ENCODE results near the gene DACH1.
"Not testable (repeated sequence)": the region's sequence is repeated elsewhere in the genome, so short reads cannot be mapped to it uniquely, and the experiment has no call there.

DACH1 gene

DNA sequence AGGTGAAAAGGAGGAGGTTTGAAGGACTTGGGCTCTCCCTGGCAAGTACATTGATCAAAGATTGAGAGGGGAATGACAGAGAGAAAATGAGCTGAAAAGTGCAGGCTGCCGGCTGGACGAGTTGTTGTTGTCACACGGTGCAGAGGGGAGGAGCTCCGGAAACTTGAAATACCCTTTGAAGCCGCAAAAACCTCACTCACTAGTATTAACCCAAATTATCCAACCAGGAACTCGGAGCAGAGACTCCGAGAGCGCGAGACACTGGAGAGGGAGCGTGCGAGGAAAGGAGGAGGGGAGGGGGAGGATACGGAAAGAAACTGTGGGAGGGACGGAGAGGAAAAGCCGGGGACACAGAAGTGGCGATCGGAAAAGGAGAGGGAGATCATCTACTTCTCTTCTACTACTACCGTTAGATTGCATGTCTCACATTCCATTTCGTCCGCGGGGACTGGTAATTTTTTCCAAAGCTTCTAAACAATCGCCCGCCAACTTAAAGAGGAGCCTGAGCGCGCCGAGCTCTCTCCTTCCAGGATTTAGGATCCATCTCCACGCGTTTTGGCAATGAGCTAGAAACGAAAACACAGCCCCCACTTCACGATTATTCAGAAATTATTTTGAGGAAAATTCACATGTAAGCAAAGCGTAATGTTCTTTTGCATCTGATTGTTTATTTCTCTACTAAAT is at the start of gene DACH1:
Gene DACH1 (minus strand): TSS at position 74 of the 684 bp plus-strand sequence.
- no peak for DNase-seq

DNA sequence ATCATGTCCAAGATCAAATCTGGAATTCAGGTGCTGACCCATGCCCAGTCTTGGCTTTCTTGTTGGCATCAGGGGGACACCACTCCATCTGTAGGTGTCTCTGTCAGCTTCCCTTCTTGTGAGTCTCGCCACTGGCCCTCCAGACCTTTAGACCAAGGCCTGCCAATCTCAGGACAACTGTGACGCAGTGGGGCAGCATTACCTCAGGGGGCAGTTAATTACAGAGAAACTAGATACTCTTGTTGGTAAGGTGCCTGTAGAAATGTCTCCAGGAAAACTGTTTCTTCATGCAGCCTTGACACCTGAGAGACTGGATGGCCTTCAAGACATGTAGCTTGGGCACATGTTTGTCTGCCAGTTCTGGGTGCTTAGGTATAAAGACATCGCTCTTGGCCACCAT is 46.7 kb upstream of the DACH1 start:
- no peak for DNase-seq

DNA sequence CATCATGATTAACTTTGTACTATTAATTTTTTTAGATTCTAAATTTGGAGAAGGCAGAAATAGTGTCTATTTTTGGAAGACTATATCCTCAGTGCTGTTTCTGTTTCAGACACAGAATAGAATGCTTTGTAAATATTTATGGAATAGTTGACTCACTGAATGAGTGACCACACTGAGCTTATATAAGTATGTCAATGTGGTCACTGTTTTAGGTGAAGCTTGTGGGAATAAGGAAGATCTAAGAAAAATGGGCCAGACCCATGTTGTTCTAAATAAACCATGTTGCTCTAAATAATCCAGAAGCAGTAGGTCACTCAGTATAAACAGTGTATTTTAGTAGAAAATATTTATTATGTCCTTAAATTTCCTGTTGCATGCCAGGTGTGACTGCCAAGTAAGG is 45.5 kb upstream of the DACH1 start:
- DNase-seq = no peak

DNA sequence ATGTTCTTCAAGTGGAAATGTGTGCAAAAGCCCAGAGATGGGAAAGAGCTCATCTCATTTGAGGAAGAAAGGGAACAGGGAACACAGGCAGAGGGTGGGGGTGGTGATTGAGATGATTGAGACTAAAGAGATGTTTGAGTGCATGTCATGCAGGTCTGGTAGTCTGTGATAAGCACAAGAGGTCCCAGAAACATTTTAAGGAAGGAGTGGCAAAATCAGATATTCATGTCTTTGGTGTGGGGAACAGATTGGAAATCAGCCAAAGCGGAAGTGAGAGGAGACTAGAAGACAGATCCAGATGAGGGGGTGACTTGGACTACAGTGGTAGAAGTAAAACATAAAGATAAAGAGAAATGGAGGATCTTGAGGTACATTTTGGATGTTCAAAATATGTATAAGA is 39.4 kb upstream of the DACH1 start:
- no peak for DNase-seq

DNA sequence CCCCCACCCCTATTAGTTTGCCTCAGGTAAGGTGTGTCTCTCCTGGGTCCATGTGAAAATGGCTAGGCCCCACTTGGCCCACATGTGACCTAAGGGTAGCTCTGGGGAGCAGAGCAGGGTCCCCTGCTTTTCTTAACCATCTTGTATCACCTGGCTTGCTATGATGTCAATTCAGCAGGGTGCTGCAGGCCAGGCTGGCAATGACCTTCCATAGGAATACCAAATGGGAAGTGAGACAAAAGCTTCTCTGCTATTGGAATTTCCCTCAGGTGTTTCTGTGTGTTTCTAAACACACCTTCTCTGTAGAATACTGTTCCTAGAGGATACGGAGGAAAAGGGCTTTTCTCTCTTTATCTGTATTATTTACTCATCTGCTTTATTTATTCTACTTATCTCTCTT is 35.7 kb upstream of the DACH1 start:
- no peak for DNase-seq

DNA sequence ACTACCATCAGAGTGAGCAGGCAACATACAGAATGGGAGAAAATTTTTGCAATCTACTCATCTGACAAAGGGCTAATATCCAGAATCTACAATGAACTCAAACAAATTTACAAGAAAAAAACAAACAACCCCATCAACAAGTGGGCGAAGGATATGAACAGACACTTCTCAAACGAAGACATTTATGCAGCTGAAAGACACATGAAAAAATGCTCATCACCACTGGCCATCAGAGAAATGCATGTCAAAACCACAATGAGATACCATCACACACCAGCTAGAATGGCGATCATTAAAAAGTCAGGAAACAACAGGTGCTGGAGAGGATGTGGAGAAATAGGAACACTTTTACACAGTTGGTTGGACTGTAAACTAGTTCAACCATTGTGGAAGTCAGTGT is 26.5 kb upstream of the DACH1 start:
- DNase-seq = not testable (repeated sequence)

DNA sequence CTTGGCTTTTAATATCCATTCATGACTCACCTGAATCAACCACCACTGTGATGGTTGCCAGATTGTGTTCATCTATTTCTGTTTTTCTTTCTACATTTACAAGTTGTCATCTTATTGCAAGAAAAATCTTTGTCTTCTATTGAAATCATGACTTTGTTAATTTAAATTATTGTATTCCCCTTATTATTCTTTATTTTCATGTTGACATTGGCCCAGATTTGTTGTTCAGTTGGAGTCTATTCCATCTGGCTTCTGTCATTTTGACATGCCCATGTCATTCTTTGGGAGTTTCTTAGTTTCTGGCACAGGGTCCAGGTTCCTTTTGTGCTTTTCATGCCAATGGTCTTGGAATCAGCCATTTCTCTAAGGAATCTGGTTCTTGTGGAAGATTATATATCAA is 19.9 kb upstream of the DACH1 start:
- DNase-seq = no peak

DNA sequence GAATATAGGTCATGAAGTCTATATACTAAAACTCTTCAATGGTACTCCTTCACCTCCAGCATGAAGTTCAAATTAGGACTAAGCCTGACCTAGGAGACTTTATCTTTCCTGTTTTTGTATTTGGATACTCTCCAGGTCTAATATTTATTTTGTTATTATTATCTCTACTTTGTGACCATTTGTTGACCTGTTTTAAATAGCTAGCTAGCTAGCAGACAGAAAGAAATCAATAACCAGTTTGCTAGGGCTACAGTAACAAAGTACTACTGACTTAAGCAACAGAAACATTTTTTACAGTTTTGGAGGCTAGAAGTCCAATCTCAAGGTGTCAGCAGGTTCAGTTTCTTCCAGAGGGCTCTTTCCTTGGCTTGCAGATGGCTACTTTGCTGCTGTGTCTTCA is 15.1 kb upstream of the DACH1 start:
- no peak for DNase-seq

DNA sequence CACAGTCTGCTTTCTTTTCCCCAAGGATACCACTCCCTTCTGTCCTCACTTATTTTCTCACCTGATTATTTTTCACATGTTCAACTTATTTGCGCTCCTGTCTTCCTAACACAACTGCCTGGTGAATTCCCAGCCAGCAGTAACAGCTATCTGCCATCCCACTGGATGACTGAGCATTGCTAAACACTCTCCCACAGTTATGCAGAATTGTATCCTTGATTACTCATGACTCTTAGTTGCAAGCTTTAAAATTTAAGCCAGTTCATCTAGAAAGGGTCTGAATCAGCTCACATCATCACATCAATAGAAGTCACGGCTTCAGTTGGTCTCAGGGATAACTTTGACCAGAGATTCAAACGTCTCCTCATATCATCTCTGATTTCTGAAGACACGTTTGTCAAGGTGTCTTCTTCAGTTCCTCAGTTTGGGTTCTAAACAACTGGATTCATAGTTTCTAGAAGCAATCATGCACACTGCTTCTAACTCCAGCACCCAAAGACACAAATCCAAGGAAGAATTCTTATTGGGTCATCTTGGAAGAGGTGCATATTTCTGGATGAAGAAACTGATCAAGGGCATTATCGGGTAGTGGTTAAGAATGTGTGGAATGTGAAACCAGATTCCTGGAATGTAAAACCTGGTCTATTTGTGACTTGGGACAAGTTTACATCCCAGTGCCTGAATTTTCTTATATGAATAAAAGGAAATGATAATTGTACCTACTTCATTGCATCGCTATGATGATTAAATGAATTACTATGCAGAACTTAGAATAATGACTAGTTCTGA is 13.9 kb upstream of the DACH1 start:
- no peak for DNase-seq

DNA sequence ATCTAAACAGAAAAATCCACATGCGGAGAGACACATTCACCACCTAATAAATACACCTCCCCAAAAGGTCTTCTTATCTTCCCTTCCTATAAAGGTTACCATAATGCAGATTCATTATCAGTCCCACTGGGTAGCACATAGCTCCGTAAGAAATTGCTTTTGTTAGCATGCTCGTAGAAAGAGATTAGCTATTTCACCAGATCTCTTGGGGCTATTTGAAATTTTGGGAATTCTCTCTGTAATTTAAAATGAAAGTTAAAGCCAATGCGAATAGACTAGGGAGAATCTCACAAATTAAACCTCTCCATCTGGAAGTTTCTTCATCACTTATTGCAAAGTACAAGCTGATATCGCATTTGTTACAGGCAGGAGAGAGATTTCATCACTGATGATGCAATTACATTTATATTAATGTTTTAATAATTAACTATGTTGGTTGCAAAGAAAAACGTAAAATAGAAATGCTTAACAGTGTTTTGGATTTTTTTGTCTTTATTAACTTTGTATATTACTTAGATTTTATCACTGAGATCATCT is 12.9 kb upstream of the DACH1 start:
- DNase-seq = no peak

DNA sequence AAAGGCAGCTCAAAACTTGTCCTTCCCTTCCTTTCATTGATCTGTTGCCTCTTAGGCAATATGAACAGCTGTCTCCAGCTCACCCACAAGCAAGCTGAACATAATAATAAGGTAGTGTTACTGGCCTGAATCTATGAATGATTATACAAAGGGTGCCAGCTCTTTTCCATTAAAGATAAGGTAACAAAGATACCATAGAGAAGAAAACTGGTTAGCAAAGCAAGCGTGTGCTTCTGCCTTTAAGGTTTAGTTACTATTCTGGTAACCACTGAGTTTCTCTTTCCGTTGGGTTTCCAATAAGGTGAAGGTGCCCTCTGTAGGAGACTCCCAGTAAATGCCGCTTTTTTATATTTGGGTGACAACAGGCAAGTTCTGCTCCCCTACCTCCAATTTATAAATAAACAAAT is 12.1 kb upstream of the DACH1 start:
- no peak for DNase-seq

DNA sequence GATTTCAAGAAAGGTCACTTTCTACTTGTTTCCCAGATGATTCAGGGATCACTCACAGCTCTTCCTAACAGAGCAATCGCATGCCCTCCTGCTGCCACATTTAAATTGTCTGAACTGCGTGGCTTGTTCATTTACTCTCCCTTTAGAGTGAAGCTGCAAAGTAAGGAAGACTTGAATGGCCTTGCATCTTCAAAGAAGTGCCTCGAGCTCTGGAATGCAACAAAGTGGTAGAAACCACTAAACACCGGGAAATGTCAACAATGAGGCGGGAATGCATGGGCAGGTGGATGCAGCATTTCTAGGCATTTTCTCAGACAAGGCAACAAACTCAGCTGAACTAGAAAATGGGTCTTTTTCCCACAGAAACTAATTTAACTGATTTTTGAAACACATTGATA is 10.3 kb upstream of the DACH1 start:
- no peak for DNase-seq

DNA sequence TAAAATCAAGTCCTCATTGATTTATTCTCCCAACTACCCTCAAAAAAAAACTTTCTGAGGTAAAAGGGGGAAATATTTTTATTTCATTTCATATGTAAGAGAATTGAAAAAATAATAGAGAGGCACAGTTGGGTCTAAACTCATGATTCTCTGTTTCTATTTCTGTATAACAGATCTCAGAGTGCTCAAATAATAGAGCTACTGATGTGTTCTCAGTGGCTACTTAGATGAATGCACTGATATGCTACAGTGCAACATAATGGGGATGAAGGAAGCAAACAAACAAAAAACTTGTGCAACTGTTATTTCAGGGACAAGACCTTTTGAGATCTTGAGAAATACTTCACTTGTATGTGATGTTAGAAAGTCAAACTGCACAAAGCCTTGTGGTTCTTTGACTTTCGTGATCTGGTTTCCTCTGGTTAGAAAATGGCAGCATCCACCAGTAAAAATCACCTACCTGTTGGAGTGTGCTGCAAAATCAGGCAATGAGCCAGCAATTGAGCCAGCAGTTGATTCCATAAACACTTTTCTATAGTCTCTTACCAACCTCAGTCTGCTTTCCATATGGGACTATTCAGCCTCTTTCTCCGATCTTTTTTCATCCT is 9.7 kb upstream of the DACH1 start:
- DNase-seq = no peak

DNA sequence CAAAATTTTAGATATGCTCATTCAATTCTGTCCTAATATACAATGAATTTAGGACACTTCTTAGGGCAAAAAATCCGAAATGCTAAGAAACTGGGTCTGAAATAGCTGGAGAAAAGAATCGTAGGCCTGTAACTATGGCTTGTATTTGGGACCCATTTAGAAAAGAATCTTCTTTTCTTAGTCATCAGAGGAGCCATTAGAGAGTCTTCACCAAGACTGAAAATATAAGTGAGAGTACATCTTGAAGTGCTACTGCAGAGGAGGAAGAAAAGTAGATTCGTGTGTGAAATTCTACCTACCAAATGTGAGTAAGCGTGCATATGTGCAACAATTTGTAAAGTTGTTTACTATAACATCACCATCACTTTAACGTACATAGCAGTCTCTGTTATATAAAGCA is 8.8 kb upstream of the DACH1 start:
- no peak for DNase-seq

DNA sequence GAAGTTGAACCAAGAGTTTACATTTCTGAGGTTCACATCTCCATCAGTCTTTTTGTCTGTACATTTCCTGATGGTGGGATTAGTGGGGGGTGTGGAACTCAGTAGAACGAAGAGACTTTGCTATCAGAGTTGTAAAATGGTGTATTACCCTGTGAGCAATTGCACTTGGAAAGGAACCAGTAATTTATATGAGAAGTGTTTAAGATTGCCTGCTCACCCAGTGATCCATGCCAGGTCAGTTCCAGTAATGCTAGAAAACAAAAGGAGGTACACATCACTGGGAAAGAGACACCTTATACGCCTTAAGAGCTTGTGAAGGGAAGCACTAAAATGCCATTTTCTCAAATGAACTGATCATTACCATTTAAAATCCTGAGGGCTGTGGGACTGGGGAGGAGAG is 7.5 kb upstream of the DACH1 start:
- DNase-seq = peak; percentile 85

DNA sequence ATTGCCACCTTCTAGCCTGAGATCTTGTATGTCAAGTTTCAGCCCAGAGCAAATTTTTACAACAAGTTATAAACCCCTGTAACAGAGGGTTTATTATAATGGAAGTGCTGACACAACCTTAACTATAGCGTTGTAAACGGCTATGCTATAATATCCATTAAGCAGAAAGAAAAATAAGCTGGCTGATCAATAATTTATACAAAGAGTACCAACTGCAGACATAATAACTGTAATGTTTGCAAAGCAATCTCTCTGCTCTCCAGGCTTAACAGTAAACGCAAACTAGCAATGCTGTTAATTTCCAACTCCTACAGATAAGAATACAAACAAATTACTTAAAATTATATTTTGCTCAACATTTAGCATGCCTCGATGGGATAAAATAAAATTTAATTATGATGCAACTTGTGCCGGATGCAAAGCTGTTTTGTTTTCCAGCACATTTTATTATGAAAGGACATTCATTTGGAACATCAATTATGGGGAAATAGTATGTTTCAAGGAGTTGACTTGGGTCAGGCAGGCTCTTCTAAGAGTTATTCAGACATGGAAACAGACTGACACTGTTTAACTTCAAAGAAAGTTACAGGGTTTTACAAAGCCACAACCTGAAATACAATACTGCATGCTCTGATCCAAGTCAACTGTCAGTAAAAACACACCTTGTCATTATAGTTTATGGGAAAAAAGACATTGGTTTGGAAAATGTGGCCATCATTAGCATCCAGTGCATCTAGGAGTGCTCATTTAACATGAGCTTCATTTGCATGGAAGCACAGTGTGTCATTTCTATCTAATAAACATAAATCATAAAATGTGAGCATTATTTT is 6.6 kb upstream of the DACH1 start:
- no peak for DNase-seq

DNA sequence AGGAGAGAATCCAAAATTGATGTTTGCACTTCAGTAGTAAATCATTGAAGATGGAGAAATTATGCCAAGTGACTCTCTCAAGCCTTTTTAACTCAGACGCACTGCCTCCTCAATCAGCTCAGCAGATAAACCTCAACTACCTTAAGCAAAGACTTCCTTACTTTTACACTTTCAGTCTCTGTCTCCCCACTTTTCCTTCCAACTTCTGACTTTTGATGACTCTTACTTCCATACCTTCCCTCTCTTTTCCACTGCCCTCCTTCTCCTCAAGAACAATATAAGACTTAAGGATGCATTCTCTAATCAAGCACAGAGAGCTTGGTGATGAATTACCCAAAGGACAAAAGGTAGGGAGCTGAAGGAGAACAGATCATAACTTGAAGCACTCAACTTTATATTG is 4.8 kb upstream of the DACH1 start:
- no peak for DNase-seq

DNA sequence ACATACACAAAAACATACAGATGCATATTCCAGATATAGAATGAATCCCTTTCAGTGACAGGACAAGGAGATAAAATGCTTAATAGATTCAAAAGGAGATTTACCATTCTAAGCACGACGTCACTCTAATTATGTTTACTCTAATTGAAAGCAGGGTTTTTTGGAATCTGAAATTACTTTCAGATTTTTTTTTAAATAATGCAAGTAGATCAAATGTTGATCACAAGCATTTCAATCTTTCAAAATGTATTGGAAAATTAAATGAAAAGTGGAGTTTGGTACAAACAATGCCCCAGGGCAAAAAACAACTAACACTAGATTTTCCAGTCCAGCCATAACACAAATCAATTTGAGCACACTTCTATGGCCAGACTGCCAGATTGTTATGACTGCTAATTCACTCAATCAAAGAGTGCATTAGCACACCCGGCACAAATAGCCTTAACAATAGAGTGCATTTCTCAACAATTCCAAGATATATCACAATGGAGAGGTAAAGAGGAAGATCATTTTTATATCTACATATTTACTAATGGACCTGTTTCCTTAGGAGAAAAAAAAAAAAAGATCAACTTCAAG is 4.3 kb upstream of the DACH1 start:
- no peak for DNase-seq

DNA sequence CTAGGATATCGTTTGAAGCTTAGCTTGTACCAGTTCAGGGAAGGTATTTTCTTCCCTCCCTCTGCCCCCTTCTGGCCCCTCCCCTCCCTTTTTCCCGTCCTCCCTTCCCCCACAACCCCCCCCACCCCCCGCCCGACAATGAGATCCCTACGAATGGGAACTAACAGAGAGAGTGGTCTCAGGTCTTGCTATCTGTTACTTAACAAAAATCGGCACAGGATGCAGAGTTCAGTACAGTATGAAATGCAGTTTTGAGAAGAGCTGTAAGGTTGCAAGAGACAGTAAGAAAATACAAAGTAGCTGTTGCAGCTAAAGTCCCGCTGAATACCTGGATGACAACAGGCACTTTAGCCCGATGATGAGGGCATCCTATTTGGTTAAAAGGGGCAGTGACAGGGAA is 3.1 kb upstream of the DACH1 start:
- DNase-seq = no peak

DNA sequence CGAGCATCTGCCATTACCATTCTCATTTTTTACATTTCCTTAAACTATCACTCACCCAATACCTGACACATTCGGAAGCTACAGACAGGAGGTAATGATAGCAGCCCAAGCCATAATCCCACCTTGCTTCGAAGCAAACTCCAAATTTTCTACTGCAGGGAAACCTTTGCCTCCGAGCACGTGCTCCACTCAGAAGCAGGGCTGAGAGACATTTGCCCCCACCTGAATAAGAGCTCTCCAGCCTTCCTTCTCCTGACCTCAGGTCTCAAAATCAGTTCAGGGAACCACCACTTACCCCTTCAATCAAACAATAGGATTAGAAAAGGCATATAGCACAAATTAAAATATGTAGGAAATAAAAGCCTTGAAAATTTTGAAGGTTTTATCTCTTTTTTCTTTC is 2.3 kb upstream of the DACH1 start:
- DNase-seq = no peak

DNA sequence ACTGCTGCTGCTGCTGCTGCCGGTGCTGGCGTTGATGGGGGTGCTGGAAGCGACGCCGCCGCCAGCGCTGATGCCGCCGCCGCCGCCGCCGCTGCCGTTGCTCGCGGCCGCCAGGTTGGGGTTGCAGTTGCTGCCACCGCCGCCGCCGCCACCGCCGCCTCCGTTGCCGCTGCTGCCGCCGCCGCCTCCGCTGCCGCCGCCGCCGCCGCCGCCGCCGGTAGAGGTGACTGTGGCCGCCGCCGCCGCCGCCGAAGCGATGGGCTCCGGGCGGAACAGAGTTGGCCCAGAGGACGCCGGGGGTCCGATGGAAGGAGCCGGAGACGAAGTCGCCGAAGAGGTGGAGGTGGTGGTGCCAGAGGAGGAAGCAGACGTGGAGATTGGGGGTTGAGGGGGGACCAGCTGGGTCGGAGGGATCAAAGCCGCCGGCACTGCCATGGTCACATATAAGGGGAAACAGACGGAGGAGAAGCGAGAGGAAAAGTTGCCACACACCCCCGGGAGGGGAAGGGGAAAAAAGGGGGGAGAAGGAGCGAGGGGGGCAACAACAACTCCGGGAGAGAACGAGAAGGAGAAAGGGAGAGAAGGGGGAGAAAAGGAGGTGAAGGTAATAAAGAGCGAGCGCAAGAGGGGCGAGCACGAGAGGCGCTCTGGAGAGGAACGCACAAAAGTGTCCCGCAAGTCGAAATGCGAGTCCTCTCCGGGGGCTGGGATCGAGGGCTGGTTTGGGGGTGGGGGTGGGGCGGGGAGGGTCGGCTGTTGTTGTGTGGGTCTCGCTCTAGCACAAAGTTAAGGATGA is 471 bp downstream of the DACH1 start:
- DNase-seq = no peak

DNA sequence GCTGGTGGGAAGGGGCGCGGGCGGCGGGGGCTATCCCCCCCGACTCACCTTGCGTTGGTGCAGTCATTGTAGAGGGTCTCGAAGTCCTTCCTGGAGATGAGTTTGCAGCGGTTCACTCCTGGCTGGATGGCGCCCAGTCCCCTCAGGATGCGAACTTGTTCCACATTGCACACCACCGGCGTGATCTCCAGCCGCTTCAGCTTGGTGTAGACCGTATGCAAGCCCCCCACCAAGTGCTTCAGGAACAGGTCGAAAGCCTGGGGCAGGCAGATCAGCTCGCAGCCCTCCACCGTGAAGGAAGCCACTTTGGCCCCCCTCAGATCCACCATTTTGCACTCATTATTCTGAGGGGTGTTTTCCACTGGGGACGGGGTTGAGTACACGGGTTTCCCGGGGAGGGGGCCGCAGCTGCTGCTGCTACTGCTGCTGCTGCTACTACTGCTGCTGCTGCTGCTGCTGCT is 1.1 kb downstream of the DACH1 start:
- no peak for DNase-seq
